ENCODE measurements around the gene CPA4.

CPA4 gene

GRCh38 chr7:130366564-130366963, 73.6 kb downstream of the CPA4 start:
- no peak for DNase-seq

- DNase-seq: peak in 1 of 4 experiments; percentile 6
Measured at GRCh38 chr7:130367088-130367755, 74.3 kb downstream of the CPA4 start.

GRCh38 chr7:130367836-130368746, 75.1 kb downstream of the CPA4 start:
- no peak for DNase-seq

GRCh38 chr7:130369110-130369711, 76.2 kb downstream of the CPA4 start:
- DNase-seq: no peak

GRCh38 chr7:130369831-130370550, 77.0 kb downstream of the CPA4 start:
- DNase-seq: no peak

GRCh38 chr7:130371046-130371445, 78.1 kb downstream of the CPA4 start:
- DNase-seq: no peak

- no peak for DNase-seq
Measured at GRCh38 chr7:130372402-130373165, 79.6 kb downstream of the CPA4 start.
